GM21737 (cell line): Measurements from ENCODE around the gene NR0B2.

Experiments
- ATAC-seq: cut with Tn5 transposase; IDR thresholded peaks from one replicate; pipeline ENCODE4 v1.9.1; 2021; ENCODE audit warnings: mild to moderate bottlenecking, moderate library complexity; ENCODE audit not compliant: unreplicated experiment

Gene NR0B2

GRCh38 chr1:26938004-26938658, 24.4 kb upstream of the NR0B2 start:
- no peak for ATAC-seq

GRCh38 chr1:26936823-26937222, 23.0 kb upstream of the NR0B2 start:
- no peak for ATAC-seq

- no peak for ATAC-seq
Observed at GRCh38 chr1:26932531-26932930, 18.8 kb upstream of the NR0B2 start.

GRCh38 chr1:26923711-26924110, 9.9 kb upstream of the NR0B2 start:
- ATAC-seq: no peak

- no peak for ATAC-seq
Observed at GRCh38 chr1:26922901-26923300, 9.1 kb upstream of the NR0B2 start.

- no peak for ATAC-seq
Observed at GRCh38 chr1:26922431-26922729, 8.6 kb upstream of the NR0B2 start.

GRCh38 chr1:26921540-26922430, 8.0 kb upstream of the NR0B2 start, which contains the start of gene NUDC:
Gene NUDC (plus strand): TSS chr1:26921743. CDS start chr1:26921849, 106 bp downstream.
- peak; percentile 95 for ATAC-seq

- peak; percentile 16 for ATAC-seq
Observed at GRCh38 chr1:26921126-26921539, 7.4 kb upstream of the NR0B2 start.

GRCh38 chr1:26915204-26915842, 1.5 kb upstream of the NR0B2 start:
- ATAC-seq: no peak

GRCh38 chr1:26913389-26913753, 404 bp downstream of the NR0B2 start:
- no peak for ATAC-seq

- ATAC-seq: no peak
Observed at GRCh38 chr1:26912147-26912490, 1.7 kb downstream of the NR0B2 start.

GRCh38 chr1:26911399-26912146, 2.2 kb downstream of the NR0B2 start:
- no peak for ATAC-seq

GRCh38 chr1:26910343-26911160, 3.2 kb downstream of the NR0B2 start:
- ATAC-seq: no peak

- ATAC-seq: no peak
Observed at GRCh38 chr1:26909951-26910342, 3.8 kb downstream of the NR0B2 start.

GRCh38 chr1:26907071-26907917, 6.5 kb downstream of the NR0B2 start:
- no peak for ATAC-seq

- ATAC-seq: no peak
Observed at GRCh38 chr1:26900815-26901511, 12.8 kb downstream of the NR0B2 start.

- ATAC-seq: peak; percentile 86
Observed at GRCh38 chr1:26900001-26900814, 13.6 kb downstream of the NR0B2 start, which contains the start of gene GPATCH3. Gene GPATCH3 (minus strand): TSS chr1:26900467. CDS start chr1:26900442, 25 bp downstream.

- ATAC-seq: no peak
Observed at GRCh38 chr1:26897351-26897750, 16.4 kb downstream of the NR0B2 start.
